Lower lobe of right lung (tissue), 2 donors: ENCODE data around the gene RTBDN. TPM values are rescaled to one million over a fixed set of nuclear protein-coding genes. Genes with fewer than 3 reads are reported as not detected.
"Not testable (repeated sequence)": the region's sequence is repeated elsewhere in the genome, so short reads cannot be mapped to it uniquely, and the experiment has no call there.

ENCODE experiments used
- ATAC-seq, 2 donors: fragments of 200-7000 bp; cut with Tn5 transposase; one replicate each; pipeline ENCODE4 v1.9.1; 2020 to 2022; ENCODE audit warnings: mild to moderate bottlenecking in 2 of 2, moderate library complexity in 2 of 2
- DNase-seq: peaks from one replicate; pipeline ENCODE4 v3.0.0-alpha.2; 2020
- H3K27ac ChIP-seq: fragments of 200-600 bp; one replicate; pipeline ENCODE4 v1.8.0; 2022
- H3K27me3 ChIP-seq: fragments of 200-600 bp; one replicate; pipeline ENCODE4 v1.8.0; 2022; ENCODE audit warnings: low read depth
- H3K36me3 ChIP-seq: fragments of 200-600 bp; one replicate; pipeline ENCODE4 v1.8.0; 2022; ENCODE audit warnings: mild to moderate bottlenecking
- H3K4me1 ChIP-seq: fragments of 200-600 bp; one replicate; pipeline ENCODE4 v1.8.0; 2022
- H3K4me3 ChIP-seq: fragments of 200-600 bp; one replicate; pipeline ENCODE4 v1.8.0; 2022; ENCODE audit warnings: mild to moderate bottlenecking
- H3K9me3 ChIP-seq: fragments of 200-600 bp; one replicate; pipeline ENCODE4 v1.8.0; 2022
- CTCF ChIP-seq: fragments of 200-600 bp; IDR thresholded peaks from one replicate; pipeline ENCODE4 v1.8.0; 2022; ENCODE audit warnings: antibody characterized with exemption, mild to moderate bottlenecking
- intact Hi-C: fragments of 100-400 bp; cut with DNase I; formaldehyde crosslinking; loops from one replicate; pipeline ENCODE4 v1.11.0; 2022
- total RNA-seq: library from RNA; stranded (reverse); fragmentation: NEBNext Ultra II Directional; extraction: Animal tissue kit (Norgen Biotek cat#: 25700); gene quantifications from one replicate; pipeline ENCODE4 v1.2.1, GENCODE V29; 2021
- donor health status: DM: no; HTN: yes; CAD: no; lungs with severe emphysema.

Gene RTBDN
- total RNA-seq, 1 donor from 2014 or later, result not detected

GRCh38 chr19:12833738-12834565 lies 427 bp downstream of the RTBDN start:
- no peak for TF ChIP-seq CTCF
- Histone ChIP-seq H3K4me1 (peaks cover 18% of the 10 kb centered on the region), H3K4me3 (peak overlapping the region; percentile 47), H3K9me3 (no peaks in the 10 kb centered on the region), H3K27me3 (peaks cover 90% of the 10 kb centered on the region), H3K27ac (no peak overlapping the region), H3K36me3 (no peaks in the 10 kb centered on the region)
- intact Hi-C loops, result no loop called here
- no peak for DNase-seq
- ATAC-seq, result peak; percentile 2 to 35

GRCh38 chr19:12833418-12833737 lies 1.0 kb downstream of the RTBDN start:
- Histone ChIP-seq H3K36me3 (no peaks in the 10 kb centered on the region), H3K27ac (no peak overlapping the region), H3K4me1 (peaks cover 15% of the 10 kb centered on the region), H3K27me3 (peaks cover 90% of the 10 kb centered on the region), H3K9me3 (no peaks in the 10 kb centered on the region), H3K4me3 (peak overlapping the region; percentile 47)
- intact Hi-C loops, result no loop called here
- ATAC-seq, result no peak
- no peak for TF ChIP-seq CTCF
- DNase-seq, result no peak

GRCh38 chr19:12828494-12828893 lies 5.9 kb downstream of the RTBDN start:
- intact Hi-C loops, result no loop called here
- H3K4me3 ChIP-seq, result no peak overlapping the region
- H3K27me3 ChIP-seq, result peaks cover 94% of the 10 kb centered on the region
- TF ChIP-seq CTCF, result no peak
- H3K36me3 ChIP-seq, result no peaks in the 10 kb centered on the region
- peaks cover 13% of the 10 kb centered on the region for H3K4me1 ChIP-seq
- no peaks in the 10 kb centered on the region for H3K9me3 ChIP-seq
- ATAC-seq (no peak), DNase-seq (no peak)
- no peak overlapping the region for H3K27ac ChIP-seq

- peak; percentile 42 for TF ChIP-seq CTCF
- no peak for DNase-seq
- intact Hi-C loops, result no loop called here
- no peaks in the 10 kb centered on the region for H3K36me3 ChIP-seq
- peaks cover 9% of the 10 kb centered on the region for H3K4me1 ChIP-seq
- H3K9me3 ChIP-seq, result no peaks in the 10 kb centered on the region
- no peak overlapping the region for H3K27ac ChIP-seq
- H3K4me3 ChIP-seq, result no peak overlapping the region
- H3K27me3 ChIP-seq, result peaks cover 73% of the 10 kb centered on the region
- ATAC-seq, result peak; percentile 39 to 51
Measured at GRCh38 chr19:12825254-12826131, 8.9 kb downstream of the RTBDN start.

GRCh38 chr19:12821761-12822160 lies 12.6 kb downstream of the RTBDN start:
- no peak for DNase-seq
- no peak for ATAC-seq

GRCh38 chr19:12817810-12818209 lies 16.6 kb downstream of the RTBDN start:
- H3K27ac ChIP-seq, ATAC-seq, H3K4me3 ChIP-seq, DNase-seq, H3K27me3 ChIP-seq, intact Hi-C loops, H3K4me1 ChIP-seq, H3K9me3 ChIP-seq, H3K36me3 ChIP-seq: not testable (repeated sequence)

More at GRCh38 chr19:12821761-12822160, 12.6 kb downstream of the RTBDN start:
- intact Hi-C loops, result no loop called here
- Histone ChIP-seq H3K4me1 (peaks cover 5% of the 10 kb centered on the region), H3K9me3 (no peaks in the 10 kb centered on the region), H3K27me3 (peaks cover 37% of the 10 kb centered on the region), H3K4me3 (no peak overlapping the region), H3K36me3 (no peaks in the 10 kb centered on the region), H3K27ac (no peak overlapping the region)
- TF ChIP-seq CTCF, result no peak

GRCh38 chr19:12817188-12817587 lies 17.2 kb downstream of the RTBDN start:
- H3K4me3 ChIP-seq, H3K4me1 ChIP-seq, H3K9me3 ChIP-seq, DNase-seq, H3K27ac ChIP-seq, H3K36me3 ChIP-seq, H3K27me3 ChIP-seq, intact Hi-C loops, ATAC-seq: not testable (repeated sequence)
